ENCODE data around the gene VAV2.

VAV2 gene

GRCh38 chr9:133737071-133737773, 254.9 kb downstream of the VAV2 start:
- Histone ChIP-seq H3K4me3 (ENCODE audit: low read depth in 1 of 2, low read length in 1 of 2) (no peak overlapping the region), H3K27me3 (peaks cover 24% of the 10 kb centered on the region), H3K4me1 (ENCODE audit: control insufficient read depth in 1 of 2, insufficient read depth in 1 of 2, low read depth in 1 of 2, low read length in 1 of 2) (no peaks in the 10 kb centered on the region), H3K36me3 (no peaks in the 10 kb centered on the region), H3K27ac (no peak overlapping the region), H3K9me3 (no peaks in the 10 kb centered on the region)
- TF ChIP-seq CTCF (IDR thresholded peaks at IDR 0.05) = no peak

GRCh38 chr9:133735931-133736330, 256.2 kb downstream of the VAV2 start:
- H3K27ac ChIP-seq = no peak overlapping the region
- peaks cover 24% of the 10 kb centered on the region for H3K27me3 ChIP-seq
- H3K9me3 ChIP-seq = no peaks in the 10 kb centered on the region
- H3K4me3 ChIP-seq (ENCODE audit: low read depth in 1 of 2, low read length in 1 of 2) = no peak overlapping the region
- H3K36me3 ChIP-seq = no peaks in the 10 kb centered on the region
- H3K4me1 ChIP-seq (ENCODE audit: control insufficient read depth in 1 of 2, insufficient read depth in 1 of 2, low read depth in 1 of 2, low read length in 1 of 2) = no peaks in the 10 kb centered on the region
- no peak for TF ChIP-seq CTCF (IDR thresholded peaks at IDR 0.05)

- Histone ChIP-seq H3K9me3 (no peaks in the 10 kb centered on the region), H3K36me3 (no peaks in the 10 kb centered on the region), H3K4me3 (ENCODE audit: low read depth in 1 of 2, low read length in 1 of 2) (no peak overlapping the region), H3K27ac (no peak overlapping the region), H3K27me3 (peaks cover 24% of the 10 kb centered on the region), H3K4me1 (ENCODE audit: control insufficient read depth in 1 of 2, insufficient read depth in 1 of 2, low read depth in 1 of 2, low read length in 1 of 2) (no peaks in the 10 kb centered on the region)
- no peak for TF ChIP-seq CTCF (IDR thresholded peaks at IDR 0.05)
Measured at GRCh38 chr9:133735415-133735775, 256.7 kb downstream of the VAV2 start.

- no peak for TF ChIP-seq CTCF (IDR thresholded peaks at IDR 0.05)
- no peak overlapping the region for H3K27ac ChIP-seq
- H3K4me3 ChIP-seq (ENCODE audit: low read depth in 1 of 2, low read length in 1 of 2) = no peak overlapping the region
- no peaks in the 10 kb centered on the region for H3K36me3 ChIP-seq
- H3K4me1 ChIP-seq (ENCODE audit: control insufficient read depth in 1 of 2, insufficient read depth in 1 of 2, low read depth in 1 of 2, low read length in 1 of 2) = no peaks in the 10 kb centered on the region
- H3K9me3 ChIP-seq = no peaks in the 10 kb centered on the region
- peaks cover 24% of the 10 kb centered on the region for H3K27me3 ChIP-seq
Measured at GRCh38 chr9:133734590-133735414, 257.3 kb downstream of the VAV2 start.

- H3K36me3 ChIP-seq = no peaks in the 10 kb centered on the region
- H3K27me3 ChIP-seq = peaks cover 24% of the 10 kb centered on the region
- no peaks in the 10 kb centered on the region for H3K4me1 ChIP-seq (ENCODE audit: control insufficient read depth in 1 of 2, insufficient read depth in 1 of 2, low read depth in 1 of 2, low read length in 1 of 2)
- no peak overlapping the region for H3K27ac ChIP-seq
- H3K9me3 ChIP-seq = no peaks in the 10 kb centered on the region
- TF ChIP-seq CTCF (IDR thresholded peaks at IDR 0.05) = no peak
- H3K4me3 ChIP-seq (ENCODE audit: low read depth in 1 of 2, low read length in 1 of 2) = no peak overlapping the region
Measured at GRCh38 chr9:133733796-133734533, 258.2 kb downstream of the VAV2 start.
